Measurements from ENCODE around the gene PLEKHG5.

DNA sequence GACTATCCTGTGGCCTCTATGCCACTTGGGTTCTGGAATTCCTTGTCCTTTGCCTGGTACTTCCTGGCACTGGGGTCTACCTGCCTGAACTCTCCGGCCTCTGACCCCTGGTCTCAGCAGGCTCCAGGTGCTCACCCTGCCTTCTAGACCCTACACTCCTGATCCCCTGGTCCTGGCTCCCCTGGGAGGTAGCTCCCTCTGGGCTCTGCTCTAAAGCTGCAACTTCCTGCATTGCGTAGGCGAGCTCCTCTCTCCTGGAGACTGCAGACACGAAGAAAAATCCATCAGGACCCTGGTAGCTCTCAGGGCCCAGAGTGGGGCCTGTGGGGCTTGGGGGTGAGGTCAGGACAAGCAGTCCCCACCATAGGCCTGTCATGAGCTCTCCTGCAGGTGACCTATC lies 7.8 kb upstream of the PLEKHG5 start:
- TF ChIP-seq RAD21 (IDR thresholded peaks at IDR 0.05) (no peak), CTCF (IDR thresholded peaks at IDR 0.05; ENCODE audit: low read depth, low read length, missing input control) (no peak), ZBTB33 (IDR thresholded peaks at IDR 0.05) (no peak)
